Mammary epithelial cell (primary cell): ENCODE measurements around the gene KLHL8.

Experiments used
- EZH2 ChIP-seq: IDR thresholded peaks from 2 replicates; pipeline ENCODE4 v1.6.1; 2012; ENCODE audit warnings: low read length, inconsistent platforms, borderline replicate concordance
- TF ChIP-seq, protein P1 (sequence below), 2 donors: IDR thresholded peaks in 1 of 2; conservative IDR thresholded peaks in 1 of 2; 2 replicates each; pipeline ENCODE4 v1.5.1; 2011 to 2012; ENCODE audit warnings: inconsistent platforms in 2 of 2, low read length in 2 of 2, mild to moderate bottlenecking in 2 of 2, control low read depth in 1 of 2, low read depth in 1 of 2; ENCODE audit not compliant: insufficient read depth in 1 of 2; ENCODE audit errors: extremely low read depth in 1 of 2

DNA sequence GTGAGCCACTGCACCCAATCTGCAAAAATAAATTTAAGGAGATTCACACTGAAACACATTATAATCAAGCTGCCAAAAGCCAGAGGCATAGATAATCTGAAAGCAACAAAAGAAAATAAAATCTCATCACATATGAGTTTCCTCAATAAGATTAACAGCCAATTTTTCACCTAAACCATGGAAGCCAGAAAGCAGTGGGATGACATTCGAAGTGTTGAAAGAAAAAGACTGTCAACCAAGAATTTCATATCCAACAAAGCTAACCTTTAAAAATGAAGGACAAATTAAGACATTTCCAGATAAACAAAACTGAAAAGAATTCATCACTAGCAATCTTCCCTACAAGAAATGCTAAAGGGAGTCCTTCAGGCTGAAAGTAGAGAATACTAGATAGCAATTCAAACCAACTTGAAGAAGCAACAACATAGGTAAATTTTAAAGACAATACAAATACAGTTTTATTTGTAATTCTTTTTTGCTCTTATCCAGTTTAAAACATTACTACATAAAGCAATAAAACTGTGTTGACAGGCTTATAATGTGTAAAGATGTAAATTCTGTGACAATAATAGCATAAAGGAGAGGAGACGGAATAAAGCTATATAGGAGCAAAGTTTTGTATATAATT lies 23.1 kb upstream of the KLHL8 start:
- TF ChIP-seq, protein P1, sequence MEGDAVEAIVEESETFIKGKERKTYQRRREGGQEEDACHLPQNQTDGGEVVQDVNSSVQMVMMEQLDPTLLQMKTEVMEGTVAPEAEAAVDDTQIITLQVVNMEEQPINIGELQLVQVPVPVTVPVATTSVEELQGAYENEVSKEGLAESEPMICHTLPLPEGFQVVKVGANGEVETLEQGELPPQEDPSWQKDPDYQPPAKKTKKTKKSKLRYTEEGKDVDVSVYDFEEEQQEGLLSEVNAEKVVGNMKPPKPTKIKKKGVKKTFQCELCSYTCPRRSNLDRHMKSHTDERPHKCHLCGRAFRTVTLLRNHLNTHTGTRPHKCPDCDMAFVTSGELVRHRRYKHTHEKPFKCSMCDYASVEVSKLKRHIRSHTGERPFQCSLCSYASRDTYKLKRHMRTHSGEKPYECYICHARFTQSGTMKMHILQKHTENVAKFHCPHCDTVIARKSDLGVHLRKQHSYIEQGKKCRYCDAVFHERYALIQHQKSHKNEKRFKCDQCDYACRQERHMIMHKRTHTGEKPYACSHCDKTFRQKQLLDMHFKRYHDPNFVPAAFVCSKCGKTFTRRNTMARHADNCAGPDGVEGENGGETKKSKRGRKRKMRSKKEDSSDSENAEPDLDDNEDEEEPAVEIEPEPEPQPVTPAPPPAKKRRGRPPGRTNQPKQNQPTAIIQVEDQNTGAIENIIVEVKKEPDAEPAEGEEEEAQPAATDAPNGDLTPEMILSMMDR (conservative IDR thresholded peaks at IDR 0.05 in 1 of 2, IDR thresholded peaks at IDR 0.05 in 1 of 2; ENCODE audit: extremely low read depth in 1 of 2, insufficient read depth in 1 of 2, low read depth in 1 of 2, low read length in 2 of 2), result no peak
- TF ChIP-seq EZH2, result no peak
